ENCODE results near the gene IRS2.
"Not testable (repeated sequence)": the region's sequence is repeated elsewhere in the genome, so short reads cannot be mapped to it uniquely, and the experiment has no call there.

The IRS2 gene

DNA sequence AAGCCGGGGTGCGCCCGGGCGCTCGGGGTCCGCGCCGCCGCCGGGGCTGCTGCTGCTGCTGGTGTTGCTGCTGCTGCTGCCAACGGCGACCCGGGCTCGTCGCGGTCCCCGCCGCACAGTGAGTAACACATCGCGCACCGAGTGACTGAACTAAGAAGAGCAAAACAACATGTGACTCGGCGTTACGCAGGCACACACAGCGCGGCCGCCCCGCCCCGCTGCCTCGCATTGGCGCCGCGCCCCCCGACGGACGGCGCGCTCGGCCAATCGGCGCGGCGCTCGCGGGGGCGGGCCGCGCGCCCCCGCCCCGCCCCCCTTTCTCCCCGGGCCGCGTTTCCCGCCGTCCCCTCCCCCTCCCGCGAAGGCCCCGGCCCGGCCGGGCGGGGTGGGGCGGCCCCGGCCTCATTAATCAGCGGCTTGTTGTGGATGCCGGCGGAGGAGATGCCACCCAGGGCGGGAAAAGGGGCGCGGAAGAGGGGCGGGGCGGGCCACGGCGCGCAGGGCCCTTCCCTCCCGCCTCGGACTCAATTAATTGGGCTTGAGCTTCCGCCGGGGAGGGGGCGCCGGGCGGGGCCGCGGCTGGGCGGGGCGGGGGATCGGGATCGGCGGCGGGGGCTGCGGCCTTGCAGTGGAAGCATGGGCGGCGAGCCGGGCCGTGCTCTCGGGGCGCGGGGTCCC is at the start of gene IRS2:
Gene IRS2 (minus strand): TSS at position 127 of the 678 bp plus-strand sequence. CDS start 530 bp downstream, outside the sequence.
- DNase-seq, result peak; percentile 97

GRCh38 chr13:109834973-109835720 is 48.8 kb upstream of the IRS2 start:
- DNase-seq, result no peak

- DNase-seq, result no peak
Measured at GRCh38 chr13:109833940-109834339, 47.6 kb upstream of the IRS2 start.

DNA sequence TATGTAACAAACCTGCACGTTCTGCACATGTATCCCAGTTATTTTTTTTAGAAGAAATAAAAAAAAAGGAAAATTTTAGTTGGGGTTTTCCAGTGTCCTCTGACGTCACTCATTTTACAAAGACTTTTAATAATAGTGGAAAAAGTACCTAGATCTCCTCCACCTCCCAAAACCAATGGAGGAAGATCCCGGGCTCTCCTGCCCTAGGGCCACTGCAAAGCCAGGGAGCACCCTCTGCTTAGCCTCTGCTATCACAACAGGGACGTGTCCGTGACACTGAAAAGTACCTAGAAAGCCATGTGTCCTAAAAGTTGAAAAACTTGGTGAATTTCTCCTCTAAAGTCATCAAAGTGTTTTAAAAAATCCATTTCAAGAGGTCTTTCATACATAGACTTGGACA is 46.7 kb upstream of the IRS2 start:
- DNase-seq, result no peak

DNA sequence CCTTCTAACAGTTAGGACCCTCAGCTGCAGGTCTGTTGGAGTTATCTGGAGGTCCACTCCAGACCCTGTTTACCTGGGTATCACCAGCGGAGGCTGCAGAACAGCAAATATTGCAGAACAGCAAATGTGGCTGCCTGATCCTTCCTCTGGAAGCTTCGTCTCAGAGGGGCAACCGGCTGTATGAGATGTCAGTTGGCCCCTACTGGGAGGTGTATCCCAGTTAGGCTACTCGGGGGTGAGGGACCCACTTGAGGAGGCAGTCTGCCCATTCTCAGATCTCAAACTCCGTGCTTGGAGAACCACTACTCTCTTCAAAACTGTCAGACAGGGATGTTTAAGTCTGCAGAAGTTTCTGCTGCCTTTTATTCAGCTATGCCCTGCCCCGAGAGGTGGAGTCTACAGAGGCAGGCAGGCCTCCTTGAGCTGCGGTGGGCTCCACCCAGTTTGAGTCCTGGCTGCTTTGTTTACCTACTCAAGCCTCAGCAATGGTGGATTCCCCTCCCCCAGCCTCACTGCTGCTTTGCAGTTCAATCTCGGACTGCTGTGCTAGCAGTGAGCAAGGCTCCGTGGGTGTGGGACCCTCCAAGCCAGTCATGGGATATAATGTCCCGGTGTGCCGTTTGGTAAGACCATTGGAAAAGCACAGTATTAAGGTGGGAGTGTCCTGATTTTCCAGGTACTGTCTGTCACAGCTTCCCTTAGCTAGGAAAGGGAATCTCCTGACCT is 42.4 kb upstream of the IRS2 start:
- not testable (repeated sequence) for DNase-seq

GRCh38 chr13:109823201-109823600 is 36.8 kb upstream of the IRS2 start:
- DNase-seq, result not testable (repeated sequence)

GRCh38 chr13:109821103-109821502 is 34.7 kb upstream of the IRS2 start:
- no peak for DNase-seq

- DNase-seq, result no peak
Measured at GRCh38 chr13:109819874-109820273, 33.5 kb upstream of the IRS2 start.

DNA sequence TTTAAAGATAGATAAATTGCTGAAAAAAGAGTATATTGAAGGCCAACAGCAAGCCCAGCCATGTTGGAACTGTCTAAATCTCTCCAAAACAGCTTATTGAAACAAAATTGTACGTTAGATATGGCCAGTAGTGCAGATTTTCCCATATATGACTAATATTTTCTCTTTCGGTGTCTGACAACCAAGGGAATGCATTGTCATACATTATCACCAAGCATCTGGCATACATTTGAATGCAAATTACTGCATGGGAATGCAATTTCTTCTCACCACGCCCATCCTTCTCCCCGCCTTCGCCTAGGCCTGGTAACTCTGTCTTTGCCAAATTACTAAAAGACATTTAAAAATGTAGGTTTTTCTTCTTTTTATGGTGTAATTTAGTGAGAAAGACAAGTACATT is 32.5 kb upstream of the IRS2 start:
- no peak for DNase-seq

- DNase-seq, result no peak
Measured at GRCh38 chr13:109817591-109818535, 31.5 kb upstream of the IRS2 start.

- DNase-seq, result no peak
Measured at GRCh38 chr13:109816808-109817203, 30.4 kb upstream of the IRS2 start.

DNA sequence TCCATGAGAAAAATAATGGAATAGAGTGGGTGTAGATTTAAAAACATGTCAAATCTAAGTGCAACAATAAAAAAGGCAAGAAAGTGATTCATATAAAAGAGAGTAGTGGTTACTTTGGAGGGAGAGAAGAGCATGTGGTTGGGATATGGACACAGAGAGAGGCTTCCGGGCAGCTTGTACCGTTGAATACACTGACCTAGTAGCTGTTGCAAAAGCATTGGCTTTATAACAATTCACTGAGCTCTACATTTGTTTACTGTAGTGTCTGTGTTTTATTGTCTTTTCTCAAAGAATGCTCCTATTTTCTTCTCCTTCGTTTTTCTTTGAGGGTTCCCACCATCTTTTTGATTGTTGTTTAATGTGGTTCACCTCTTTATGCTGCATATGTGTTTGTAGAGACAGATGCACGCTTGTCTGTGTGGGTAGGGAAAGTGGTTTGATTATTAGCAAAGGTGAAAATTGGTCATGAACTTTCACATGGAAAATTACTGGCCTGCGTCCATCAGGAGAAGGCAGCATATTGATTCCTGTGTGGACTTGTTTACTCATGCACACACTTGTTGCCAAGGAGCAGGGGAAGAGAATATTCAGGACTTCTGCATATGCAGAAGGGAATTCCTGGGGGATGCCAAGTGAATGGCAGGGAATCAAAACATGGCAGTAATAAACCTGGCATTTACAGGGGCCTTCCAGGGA is 29.9 kb upstream of the IRS2 start:
- DNase-seq, result peak; percentile 11

- DNase-seq, result no peak
Measured at GRCh38 chr13:109815651-109816050, 29.3 kb upstream of the IRS2 start.

- DNase-seq, result no peak
Measured at GRCh38 chr13:109813663-109814062, 27.3 kb upstream of the IRS2 start.

- DNase-seq, result no peak
Measured at GRCh38 chr13:109812382-109812781, 26.0 kb upstream of the IRS2 start.

- no peak for DNase-seq
Measured at GRCh38 chr13:109810761-109811510, 24.6 kb upstream of the IRS2 start.

DNA sequence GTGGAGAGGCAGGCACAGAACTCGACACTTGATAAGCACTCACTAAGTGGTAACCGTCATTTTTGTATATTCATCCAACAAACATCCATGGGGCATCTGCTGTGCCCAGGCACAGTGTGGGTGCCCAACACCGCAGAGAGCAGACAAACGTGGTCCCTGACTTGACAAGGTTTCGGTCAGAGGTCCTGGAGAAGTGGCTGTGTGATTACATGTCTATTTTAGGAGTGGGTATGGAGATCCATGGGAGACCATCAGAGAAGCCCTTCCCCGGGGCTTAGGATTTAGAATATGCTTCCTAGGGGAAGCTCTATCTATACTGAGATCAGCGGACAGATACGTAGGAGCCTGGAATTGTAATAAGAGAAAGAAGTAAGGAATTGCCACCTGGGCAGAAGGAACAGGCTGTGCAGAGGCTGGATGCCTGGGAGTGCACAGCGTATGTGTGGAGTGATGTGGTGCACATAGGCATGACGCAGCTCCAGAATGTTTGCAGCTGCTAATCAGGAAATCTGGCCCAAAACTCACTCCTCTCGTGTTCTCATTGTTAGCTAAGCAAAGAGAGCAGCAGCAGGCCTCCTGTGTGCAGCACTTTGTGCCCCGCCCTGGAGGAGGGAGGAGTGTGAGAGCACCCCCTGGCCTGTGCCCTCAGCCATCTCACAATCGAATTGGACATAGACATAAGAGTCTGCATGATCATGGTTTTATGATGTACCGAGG is 23.0 kb upstream of the IRS2 start:
- DNase-seq, result no peak

GRCh38 chr13:109807345-109807744 is 21.0 kb upstream of the IRS2 start:
- no peak for DNase-seq

DNA sequence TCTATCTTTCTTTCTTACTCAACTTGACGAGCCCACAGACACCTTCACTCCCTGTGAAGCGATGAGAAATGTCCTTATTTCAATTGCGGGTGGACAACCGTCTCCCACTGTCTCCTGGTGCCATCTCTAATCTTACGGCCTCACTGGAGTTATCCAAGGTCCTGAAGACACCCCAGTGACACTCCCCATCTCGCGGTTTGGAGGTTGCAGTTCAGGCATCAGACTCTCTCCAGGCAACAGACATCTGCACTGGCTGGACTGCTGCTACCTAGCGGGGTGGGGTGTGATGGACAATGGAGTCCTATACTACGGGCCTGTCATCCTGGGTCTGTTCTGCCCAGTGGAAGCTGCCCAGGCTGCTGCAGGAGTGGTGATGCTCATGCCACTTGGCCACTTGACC is 18.3 kb upstream of the IRS2 start:
- no peak for DNase-seq

GRCh38 chr13:109803825-109804224 is 17.4 kb upstream of the IRS2 start:
- DNase-seq, result no peak

GRCh38 chr13:109802936-109803335 is 16.6 kb upstream of the IRS2 start:
- DNase-seq, result no peak
